ENCODE results near the gene TPRG1L.

The TPRG1L gene

GRCh38 chr1:3657578-3658230, 32.9 kb downstream of the TPRG1L start:
- Histone ChIP-seq H3K9ac (ENCODE audit: low read depth, low read length) (no peak overlapping the region), H3K4me1 (ENCODE audit: insufficient read depth, low read length) (no peaks in the 10 kb centered on the region; the same call in 1 of the 2 replicates), H3K9me3 (ENCODE audit: control insufficient read depth, insufficient read depth, low read length) (no peaks in the 10 kb centered on the region)

GRCh38 chr1:3658231-3658615, 33.4 kb downstream of the TPRG1L start:
- Histone ChIP-seq H3K4me1 (ENCODE audit: insufficient read depth, low read length) (no peaks in the 10 kb centered on the region; the same call in 1 of the 2 replicates), H3K36me3 (ENCODE audit: insufficient read depth, low read length) (no peaks in the 10 kb centered on the region), H3K9me3 (ENCODE audit: control insufficient read depth, insufficient read depth, low read length) (no peaks in the 10 kb centered on the region), H3K9ac (ENCODE audit: low read depth, low read length) (no peak overlapping the region)

More at GRCh38 chr1:3657578-3658230, 32.9 kb downstream of the TPRG1L start:
- H3K36me3 ChIP-seq (ENCODE audit: insufficient read depth, low read length) = no peaks in the 10 kb centered on the region

GRCh38 chr1:3659093-3659492, 34.3 kb downstream of the TPRG1L start:
- Histone ChIP-seq H3K4me1 (ENCODE audit: insufficient read depth, low read length) (no peaks in the 10 kb centered on the region), H3K36me3 (ENCODE audit: insufficient read depth, low read length) (no peaks in the 10 kb centered on the region), H3K9ac (ENCODE audit: low read depth, low read length) (no peak overlapping the region), H3K9me3 (ENCODE audit: control insufficient read depth, insufficient read depth, low read length) (no peaks in the 10 kb centered on the region)

- Histone ChIP-seq H3K36me3 (ENCODE audit: insufficient read depth, low read length) (no peaks in the 10 kb centered on the region), H3K9me3 (ENCODE audit: control insufficient read depth, insufficient read depth, low read length) (no peaks in the 10 kb centered on the region), H3K4me1 (ENCODE audit: insufficient read depth, low read length) (no peaks in the 10 kb centered on the region; the same call in 1 of the 2 replicates), H3K9ac (ENCODE audit: low read depth, low read length) (no peak overlapping the region)
These were observed 35.9 kb downstream of the TPRG1L start for GRCh38 chr1:3660704-3661103.

GRCh38 chr1:3661631-3662030, 36.8 kb downstream of the TPRG1L start:
- H3K4me1 ChIP-seq (ENCODE audit: insufficient read depth, low read length) = no peaks in the 10 kb centered on the region; the same call in 1 of the 2 replicates
- H3K9ac ChIP-seq (ENCODE audit: low read depth, low read length) = no peak overlapping the region
- H3K36me3 ChIP-seq (ENCODE audit: insufficient read depth, low read length) = no peaks in the 10 kb centered on the region
- H3K9me3 ChIP-seq (ENCODE audit: control insufficient read depth, insufficient read depth, low read length) = no peaks in the 10 kb centered on the region

- no peaks in the 10 kb centered on the region; the same call in 1 of the 2 replicates for H3K4me1 ChIP-seq (ENCODE audit: insufficient read depth, low read length)
- no peak overlapping the region for H3K9ac ChIP-seq (ENCODE audit: low read depth, low read length)
- no peaks in the 10 kb centered on the region for H3K9me3 ChIP-seq (ENCODE audit: control insufficient read depth, insufficient read depth, low read length)
- H3K36me3 ChIP-seq (ENCODE audit: insufficient read depth, low read length) = no peaks in the 10 kb centered on the region
These were observed 37.4 kb downstream of the TPRG1L start for GRCh38 chr1:3662080-3662671.

- Histone ChIP-seq H3K9ac (ENCODE audit: low read depth, low read length) (no peak overlapping the region), H3K36me3 (ENCODE audit: insufficient read depth, low read length) (no peaks in the 10 kb centered on the region), H3K9me3 (ENCODE audit: control insufficient read depth, insufficient read depth, low read length) (no peaks in the 10 kb centered on the region), H3K4me1 (ENCODE audit: insufficient read depth, low read length) (no peaks in the 10 kb centered on the region; the same call in 1 of the 2 replicates)
These were observed 39.3 kb downstream of the TPRG1L start for GRCh38 chr1:3663999-3664699.

- no peak overlapping the region for H3K9ac ChIP-seq (ENCODE audit: low read depth, low read length)
- H3K9me3 ChIP-seq (ENCODE audit: control insufficient read depth, insufficient read depth, low read length) = no peaks in the 10 kb centered on the region
These were observed 40.0 kb downstream of the TPRG1L start for GRCh38 chr1:3664700-3665375.

GRCh38 chr1:3668148-3668547, 43.3 kb downstream of the TPRG1L start:
- Histone ChIP-seq H3K4me1 (ENCODE audit: insufficient read depth, low read length) (peaks cover 9% of the 10 kb centered on the region; the same call in 1 of the 2 replicates), H3K9me3 (ENCODE audit: control insufficient read depth, insufficient read depth, low read length) (no peaks in the 10 kb centered on the region), H3K36me3 (ENCODE audit: insufficient read depth, low read length) (no peaks in the 10 kb centered on the region), H3K9ac (ENCODE audit: low read depth, low read length) (no peak overlapping the region)

More at GRCh38 chr1:3664700-3665375, 40.0 kb downstream of the TPRG1L start:
- Histone ChIP-seq H3K4me1 (ENCODE audit: insufficient read depth, low read length) (no peaks in the 10 kb centered on the region; the same call in 1 of the 2 replicates), H3K36me3 (ENCODE audit: insufficient read depth, low read length) (no peaks in the 10 kb centered on the region)

- no peak overlapping the region for H3K9ac ChIP-seq (ENCODE audit: low read depth, low read length)
- peaks cover 9% of the 10 kb centered on the region; the same call in 1 of the 2 replicates for H3K4me1 ChIP-seq (ENCODE audit: insufficient read depth, low read length)
- H3K36me3 ChIP-seq (ENCODE audit: insufficient read depth, low read length) = no peaks in the 10 kb centered on the region
- H3K9me3 ChIP-seq (ENCODE audit: control insufficient read depth, insufficient read depth, low read length) = no peaks in the 10 kb centered on the region
These were observed 43.9 kb downstream of the TPRG1L start for GRCh38 chr1:3668585-3669300.

GRCh38 chr1:3669421-3669821, 44.6 kb downstream of the TPRG1L start:
- Histone ChIP-seq H3K4me1 (ENCODE audit: insufficient read depth, low read length) (peaks cover 16% of the 10 kb centered on the region; the same call in 1 of the 2 replicates), H3K9ac (ENCODE audit: low read depth, low read length) (no peak overlapping the region), H3K36me3 (ENCODE audit: insufficient read depth, low read length) (no peaks in the 10 kb centered on the region), H3K9me3 (ENCODE audit: control insufficient read depth, insufficient read depth, low read length) (no peaks in the 10 kb centered on the region)

- H3K9ac ChIP-seq (ENCODE audit: low read depth, low read length) = no peak overlapping the region
- no peaks in the 10 kb centered on the region for H3K36me3 ChIP-seq (ENCODE audit: insufficient read depth, low read length)
- H3K4me1 ChIP-seq (ENCODE audit: insufficient read depth, low read length) = peaks cover 19% of the 10 kb centered on the region; the same call in 1 of the 2 replicates
- no peaks in the 10 kb centered on the region for H3K9me3 ChIP-seq (ENCODE audit: control insufficient read depth, insufficient read depth, low read length)
These were observed 45.2 kb downstream of the TPRG1L start for GRCh38 chr1:3669971-3670431.

- Histone ChIP-seq H3K4me1 (ENCODE audit: insufficient read depth, low read length) (peaks cover 19% of the 10 kb centered on the region; the same call in 1 of the 2 replicates), H3K9me3 (ENCODE audit: control insufficient read depth, insufficient read depth, low read length) (no peaks in the 10 kb centered on the region), H3K9ac (ENCODE audit: low read depth, low read length) (no peak overlapping the region), H3K36me3 (ENCODE audit: insufficient read depth, low read length) (no peaks in the 10 kb centered on the region)
These were observed 46.0 kb downstream of the TPRG1L start for GRCh38 chr1:3670823-3671265.
